NCI-H774 (cell line): ENCODE measurements around the gene SCN5A.

Experiments
- DNase-seq: peaks from one replicate; lab custom pipeline; 2025; lab: John Stamatoyannopoulos, UW

SCN5A gene

DNA sequence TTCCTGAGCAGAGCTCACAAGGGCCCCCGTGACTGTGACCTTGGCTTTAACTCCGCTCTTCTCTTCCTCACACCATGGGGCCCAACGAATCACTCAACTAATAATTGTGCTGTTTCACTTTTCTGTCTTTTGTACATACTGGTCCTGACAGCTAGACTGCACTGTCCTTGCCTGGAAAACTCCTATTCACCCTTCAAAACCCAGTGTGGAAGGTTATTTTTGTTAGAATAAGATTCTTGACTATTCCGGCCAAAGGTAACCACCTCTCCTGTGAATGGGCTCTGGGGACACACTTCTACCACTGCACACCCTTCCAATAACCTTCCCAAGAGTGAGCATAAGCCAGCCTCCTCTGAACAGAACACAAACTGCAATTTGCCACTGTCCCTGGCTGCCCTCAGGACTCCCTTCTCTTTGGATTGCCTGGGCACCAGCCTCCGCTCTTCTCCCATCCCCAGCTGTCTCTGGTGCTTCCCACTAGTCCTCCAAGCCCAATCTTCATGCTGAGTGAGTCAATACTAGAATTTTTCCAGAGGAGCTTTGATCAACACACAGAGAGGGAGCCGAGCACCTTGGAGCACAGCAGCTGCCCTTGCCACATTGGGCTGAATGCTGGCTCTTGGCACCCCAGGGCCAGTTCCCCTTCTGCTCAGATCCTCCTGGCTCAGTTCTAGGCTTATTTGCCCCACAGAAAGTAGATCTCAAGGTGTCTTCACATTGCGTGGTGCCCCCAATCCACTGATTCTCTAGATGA is 2.1 kb downstream of the SCN5A start:
- no peak for DNase-seq

DNA sequence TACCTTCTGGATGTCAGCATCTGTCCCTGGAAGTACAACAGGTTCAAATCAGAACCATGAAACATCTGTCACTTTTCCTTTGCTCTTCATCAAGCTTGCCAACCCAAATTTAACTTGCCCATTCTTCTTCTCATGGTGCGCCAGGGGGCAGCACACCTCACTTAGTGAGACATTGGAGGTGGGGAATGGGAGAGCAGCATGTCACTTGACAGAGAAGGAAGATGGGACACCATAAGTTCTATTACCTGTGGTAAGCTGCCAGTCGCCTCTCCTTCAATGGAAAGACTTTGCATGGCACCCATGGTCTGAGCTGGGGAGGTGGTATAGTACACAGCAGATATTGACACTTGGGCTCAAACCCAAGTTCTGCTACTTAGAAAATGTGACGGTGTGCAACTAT is 2.9 kb downstream of the SCN5A start:
- no peak for DNase-seq

DNA sequence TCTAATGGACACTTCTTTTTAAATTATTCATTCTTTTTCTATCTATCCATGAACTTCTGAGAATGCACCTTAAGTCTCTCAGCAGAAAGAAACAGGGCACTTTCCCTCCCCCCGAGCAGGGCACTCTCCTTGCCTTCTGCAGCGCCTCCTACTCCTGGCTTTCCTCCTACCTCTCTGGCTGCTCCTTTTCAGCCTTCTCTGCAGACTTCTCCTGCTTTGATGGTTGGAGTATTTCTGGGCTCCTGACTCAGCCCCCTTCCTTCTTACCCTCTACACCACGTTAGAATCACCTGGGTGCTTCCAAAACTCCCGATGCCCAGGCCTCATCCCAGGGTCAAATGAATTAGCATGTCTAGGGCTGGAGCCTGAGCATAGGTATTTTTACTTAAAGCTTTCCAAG is 3.4 kb downstream of the SCN5A start:
- no peak for DNase-seq

DNA sequence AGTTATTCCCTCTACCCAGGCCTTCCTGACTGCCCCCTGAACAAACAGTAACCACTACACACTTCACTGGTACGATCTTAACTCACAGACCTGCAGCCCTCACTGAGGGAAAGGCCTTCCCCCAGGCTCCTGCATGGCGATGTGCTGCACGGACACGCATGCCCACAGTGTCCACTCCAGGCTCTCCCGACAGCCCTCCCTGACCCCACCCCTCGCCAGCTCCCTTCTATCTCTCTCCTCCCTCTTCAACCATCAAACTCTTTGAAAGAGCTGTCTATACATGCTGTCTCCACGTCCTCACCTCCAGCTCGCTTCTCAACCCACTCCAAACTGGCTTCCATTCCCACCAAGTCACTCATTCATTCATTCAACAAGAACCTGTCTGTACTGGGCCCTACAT is 3.9 kb downstream of the SCN5A start:
- no peak for DNase-seq

DNA sequence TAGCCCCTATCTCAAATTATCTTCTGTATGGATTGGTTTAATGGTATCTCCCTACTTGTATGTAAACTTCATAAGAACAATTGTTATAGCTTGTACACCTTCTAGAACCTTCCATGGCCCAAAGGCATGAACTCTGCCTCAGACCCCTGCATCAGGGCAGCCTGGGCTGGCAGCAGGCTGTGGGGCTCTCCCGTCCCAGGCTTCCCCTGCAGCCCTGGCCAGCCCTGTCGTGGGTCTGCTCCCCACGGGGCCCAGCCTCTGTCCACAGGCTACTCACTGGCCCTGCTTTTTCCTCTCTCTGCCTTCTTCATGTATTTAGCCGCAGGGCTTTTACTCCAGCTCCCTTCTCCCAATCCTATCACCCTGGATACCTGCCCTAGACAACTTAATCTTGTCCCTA is 4.4 kb downstream of the SCN5A start:
- DNase-seq: no peak

DNA sequence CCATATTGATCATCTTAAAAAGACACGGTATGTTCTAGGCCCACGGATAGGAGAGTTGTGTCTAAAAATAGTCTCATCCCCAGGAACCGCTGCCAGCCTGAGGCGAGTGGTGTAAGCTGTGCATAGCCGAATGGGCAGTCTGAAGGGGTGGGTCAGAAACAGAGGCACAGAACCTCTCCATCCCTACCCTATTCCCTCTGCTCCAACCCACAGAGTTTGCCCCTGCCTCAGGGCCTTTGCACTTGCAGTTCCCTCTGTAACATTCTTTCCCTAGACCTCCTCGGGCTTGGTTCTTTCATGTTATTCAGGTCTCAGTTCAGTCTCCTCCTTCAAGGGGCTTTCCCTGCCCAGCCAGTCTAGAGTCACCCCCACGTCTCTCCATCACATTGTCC is 4.8 kb downstream of the SCN5A start:
- DNase-seq: no peak

DNA sequence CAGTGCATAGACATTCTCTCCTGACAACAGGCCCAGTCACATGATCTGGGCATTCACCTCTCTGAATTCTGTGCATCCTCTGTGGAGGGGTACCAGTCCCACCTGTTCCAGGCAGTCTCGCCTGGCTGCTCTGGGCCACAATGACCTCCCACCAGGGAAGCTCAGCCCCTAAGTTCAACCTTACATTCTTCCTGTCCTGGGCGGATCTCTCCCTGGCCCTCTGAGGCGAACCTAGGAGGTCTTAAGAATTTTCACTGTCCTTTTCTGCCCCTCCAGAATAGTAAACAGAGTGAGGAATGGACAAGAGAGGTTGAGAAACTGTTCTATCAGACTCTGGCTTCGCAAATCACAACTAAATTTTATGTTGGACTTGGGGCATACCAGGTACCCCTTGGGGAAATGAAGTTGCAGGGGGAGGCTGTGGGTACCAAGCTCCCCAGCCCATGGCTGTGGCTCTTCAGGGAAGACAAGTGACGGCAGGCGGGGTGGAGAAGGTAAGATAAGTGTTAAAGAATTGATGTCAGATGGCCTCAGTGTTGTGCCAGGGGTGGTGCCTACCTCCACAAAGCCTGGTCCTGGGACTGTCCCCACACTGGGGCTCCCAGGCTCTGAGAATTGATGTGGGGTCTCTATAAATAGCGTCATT is 5.3 kb downstream of the SCN5A start:
- DNase-seq: no peak

DNA sequence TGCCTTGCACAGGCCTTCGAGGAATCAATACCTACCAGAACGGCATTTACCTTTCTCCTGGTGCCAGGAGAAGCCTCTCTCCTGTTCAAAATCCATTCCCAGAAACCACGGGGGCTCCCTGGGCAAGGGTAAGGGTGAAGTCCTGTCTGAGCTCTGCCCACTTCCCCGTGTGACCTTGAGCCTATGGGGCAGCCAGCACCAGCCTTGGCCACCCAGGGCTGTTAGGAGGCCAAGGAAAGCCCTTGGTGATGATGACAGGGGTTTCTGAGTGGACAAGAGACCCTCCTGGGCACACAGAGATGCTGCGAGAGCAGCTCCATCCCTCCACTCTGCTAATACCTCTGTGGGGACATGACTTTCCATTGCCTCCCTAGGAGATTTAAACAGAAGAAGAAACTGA is 5.9 kb downstream of the SCN5A start:
- DNase-seq: no peak

DNA sequence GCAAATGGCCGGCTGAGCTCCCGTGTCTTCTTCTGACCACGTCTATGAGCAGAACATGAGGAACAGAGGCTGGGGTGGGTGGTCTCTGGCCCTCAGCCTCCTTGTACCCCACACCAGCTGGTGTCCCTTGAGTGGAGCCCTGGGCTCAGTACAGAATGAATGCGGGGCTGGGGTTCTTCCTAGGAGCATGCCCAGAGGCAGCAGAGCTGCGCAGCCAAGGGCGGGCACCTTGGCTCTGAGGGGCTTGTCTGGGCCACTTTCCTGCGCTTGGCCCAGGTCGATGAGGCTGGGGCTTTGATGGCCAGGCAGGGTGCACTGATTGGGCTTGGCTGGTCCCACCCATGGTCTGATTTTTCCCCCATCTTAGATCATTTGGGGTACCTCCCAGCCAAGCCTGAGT is 6.4 kb downstream of the SCN5A start:
- DNase-seq: no peak

DNA sequence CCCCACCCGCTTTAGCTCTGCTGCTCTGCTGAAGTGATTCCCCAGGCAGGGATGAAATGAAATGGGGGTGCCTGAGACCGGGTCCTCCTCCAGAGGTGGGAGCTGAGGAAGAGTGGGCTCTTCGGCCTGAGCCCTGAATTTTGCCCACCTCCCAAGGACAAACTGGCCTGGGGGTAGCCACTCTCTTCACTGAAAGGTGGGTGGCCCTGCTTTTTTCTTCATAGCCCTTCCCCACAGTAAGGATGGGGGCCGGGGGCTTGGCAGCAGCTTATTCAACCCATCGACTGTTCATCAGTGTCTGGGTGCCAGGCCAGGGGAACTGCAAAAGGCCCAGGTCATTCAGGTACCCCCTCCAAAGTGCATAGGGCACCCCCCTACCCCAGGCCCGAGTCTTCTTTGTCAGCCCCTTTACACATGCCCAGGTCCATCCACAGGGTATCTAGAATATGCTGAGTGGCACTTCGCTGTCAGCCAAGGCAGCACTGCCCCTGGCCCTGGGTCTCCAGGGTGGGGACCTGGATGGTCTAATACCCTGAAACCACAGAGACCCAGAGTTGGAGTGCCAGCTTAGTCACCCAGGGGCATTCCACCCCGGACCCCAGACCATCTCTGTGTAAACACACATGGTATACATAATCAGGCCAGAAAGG is 7.9 kb downstream of the SCN5A start:
- no peak for DNase-seq

DNA sequence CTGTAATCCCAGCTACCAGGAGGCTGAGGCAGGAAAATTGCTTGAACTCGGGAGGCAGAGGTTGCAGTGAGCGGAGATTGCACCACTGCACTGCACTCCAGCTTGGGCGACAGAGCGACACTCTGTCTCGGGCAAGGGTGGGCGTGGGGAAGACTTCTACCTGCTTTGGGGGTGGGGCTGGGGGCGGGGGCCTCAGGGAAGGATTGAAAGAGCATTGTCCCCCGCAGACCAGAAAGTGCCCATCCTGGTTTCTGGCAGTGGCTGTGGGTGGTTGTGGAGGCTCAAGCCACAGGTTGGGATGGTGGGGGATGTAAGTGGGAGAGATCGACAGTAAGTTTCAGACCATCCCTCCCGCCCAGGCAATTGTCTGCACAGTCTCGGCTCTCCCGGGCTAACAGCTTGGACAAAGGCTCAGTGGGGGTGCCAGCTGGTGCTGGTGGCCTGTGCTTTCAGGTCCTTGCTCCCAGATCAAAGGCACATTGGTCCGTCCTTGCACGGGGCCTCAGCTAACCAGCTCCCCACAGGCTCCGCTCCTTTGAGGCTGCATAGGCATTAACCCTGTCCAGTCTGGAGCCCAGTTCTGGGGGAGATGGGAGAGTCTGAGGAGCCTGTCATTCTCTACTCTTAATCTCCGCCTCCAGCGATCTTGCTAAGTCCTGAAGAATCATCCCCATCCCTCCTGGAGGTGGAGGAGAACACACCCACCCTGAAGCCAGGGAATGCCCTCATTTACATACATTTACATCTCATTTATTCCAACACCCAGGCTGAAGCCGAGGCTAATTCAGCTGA is 8.6 kb downstream of the SCN5A start:
- no peak for DNase-seq

DNA sequence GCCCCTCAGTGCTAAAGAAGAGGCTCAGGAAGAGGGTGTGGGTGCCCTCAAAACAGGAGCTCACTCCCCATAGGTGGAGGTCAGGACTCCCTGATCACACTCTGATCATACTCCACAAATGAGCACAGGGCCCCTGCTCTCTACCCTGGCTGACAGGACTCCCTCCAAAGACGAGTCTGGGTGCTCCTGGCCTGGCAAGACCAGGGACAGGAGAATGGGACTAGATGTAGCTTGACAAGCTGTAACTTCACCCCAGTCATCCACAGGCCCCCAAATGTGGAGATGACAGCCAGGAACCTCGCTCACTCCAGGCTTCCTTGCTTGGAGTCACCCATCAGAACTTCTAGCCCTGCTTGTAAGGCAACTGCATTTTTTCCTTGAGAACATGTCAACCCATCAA is 11.1 kb downstream of the SCN5A start:
- no peak for DNase-seq

DNA sequence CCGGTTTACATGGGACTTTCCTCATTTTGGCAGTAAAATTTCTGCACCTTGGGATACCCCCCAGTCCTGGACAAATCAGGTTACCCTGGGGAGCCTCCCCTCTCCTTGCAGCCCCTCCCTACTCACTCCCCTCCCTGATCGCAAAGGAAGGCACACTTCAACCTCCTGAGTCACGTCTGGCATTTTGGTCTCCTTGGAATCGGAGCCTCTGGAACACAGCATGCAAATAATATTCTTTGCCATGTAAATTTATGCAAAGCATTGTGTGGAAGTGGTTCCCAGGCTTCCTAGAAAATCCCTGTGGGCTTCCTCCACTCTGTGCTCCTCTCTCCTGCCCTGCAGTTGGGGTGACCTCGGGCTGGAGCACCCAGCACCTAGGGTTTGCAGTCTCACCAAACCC is 11.6 kb downstream of the SCN5A start:
- DNase-seq: no peak

DNA sequence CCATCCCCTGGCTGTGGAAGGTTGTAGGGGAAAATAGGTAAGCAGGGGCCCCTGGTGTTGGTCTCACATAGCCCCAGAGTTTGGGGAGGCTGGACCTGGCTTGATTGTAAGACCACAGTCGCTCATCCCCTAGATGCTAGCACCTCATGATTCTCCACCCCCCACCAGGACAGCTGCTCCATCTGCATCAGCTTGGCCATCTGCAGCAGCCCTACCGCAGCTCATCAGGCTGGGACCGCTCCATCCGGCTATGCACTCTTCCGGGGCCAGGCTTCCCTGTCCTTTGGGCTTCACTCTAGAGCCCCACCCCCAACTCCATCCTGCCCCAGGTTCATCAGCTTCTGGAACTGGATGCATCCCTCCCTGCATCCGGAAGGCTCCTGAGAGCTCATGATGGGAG is 12.6 kb downstream of the SCN5A start:
- DNase-seq: no peak

DNA sequence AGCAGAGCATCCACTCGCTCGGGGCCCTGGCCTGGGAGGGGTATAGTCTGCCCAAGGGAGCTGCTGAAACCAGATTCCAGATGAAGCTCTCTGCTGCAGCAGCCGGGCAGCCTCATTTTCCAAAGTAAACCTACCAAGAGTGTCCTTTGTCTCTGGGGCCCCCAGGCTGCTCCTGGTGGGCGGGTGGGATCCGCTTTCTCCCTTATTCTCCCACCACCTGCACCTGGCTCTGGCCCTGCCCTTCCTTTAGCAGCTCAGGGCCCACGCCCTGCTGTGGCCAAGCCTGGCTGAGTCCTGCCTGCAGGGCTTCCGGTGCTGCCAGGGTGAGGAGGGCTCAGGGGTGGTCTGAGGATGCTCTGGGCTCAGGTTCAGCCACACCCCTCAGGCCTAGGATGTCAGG is 13.0 kb downstream of the SCN5A start:
- no peak for DNase-seq

DNA sequence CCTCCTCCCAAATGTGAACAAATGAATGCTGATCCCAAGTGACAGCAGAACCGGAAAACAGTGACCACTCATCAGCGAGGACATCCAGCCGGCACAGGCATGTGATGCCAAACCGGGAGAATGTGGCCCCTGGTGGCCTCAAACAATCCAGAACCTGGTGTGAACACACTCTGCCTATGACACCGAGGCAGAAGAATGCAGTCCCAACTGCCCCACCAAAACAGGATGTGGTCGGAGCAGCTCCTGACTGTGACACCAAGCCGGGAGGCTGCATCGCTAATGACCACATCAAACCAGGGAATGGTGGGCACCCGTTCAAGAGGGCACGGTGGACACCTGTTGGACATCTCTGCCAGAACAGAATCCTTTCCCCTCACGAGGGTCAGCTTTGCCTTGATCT is 15.4 kb downstream of the SCN5A start:
- no peak for DNase-seq

DNA sequence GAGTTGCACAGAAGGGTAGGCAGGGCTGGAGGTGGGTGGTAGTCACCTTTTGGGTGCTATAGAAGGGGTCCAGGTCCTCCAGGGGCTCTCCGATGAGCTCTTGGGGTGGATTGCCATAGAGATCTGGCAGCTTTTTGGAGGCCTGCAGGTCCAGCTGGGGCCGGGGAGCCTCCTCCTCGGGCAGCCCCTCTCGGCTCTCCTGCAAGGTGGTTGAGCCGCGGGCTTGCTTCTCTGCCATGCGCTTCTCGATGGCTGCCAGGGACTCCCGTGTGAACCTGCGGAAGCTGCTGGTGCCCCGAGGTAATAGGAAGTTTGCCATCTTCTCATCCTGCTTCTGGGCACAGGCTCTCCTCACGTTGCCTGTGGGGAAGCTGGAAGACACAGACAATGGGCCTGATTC is 16.5 kb downstream of the SCN5A start:
- DNase-seq: no peak

DNA sequence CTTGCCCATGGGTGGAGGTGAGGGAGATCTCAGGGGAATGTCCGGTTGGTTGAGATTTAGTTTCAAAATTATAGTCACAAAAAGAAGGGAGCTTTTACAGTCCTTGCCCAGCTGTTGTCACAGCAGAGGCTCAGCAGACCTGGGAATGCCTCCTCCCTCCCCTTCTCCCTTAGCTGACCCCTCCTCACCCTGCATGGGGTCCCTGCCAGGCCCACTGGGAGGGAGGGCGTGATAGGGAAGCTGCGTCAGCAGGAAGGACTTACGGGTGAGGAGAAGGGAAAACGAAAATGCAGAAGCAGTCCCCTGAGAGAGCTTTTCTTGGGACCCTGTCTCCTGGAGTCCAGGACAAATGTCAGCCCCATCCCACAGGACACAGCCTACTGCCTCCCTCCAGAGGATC is 18.9 kb downstream of the SCN5A start:
- no peak for DNase-seq

DNA sequence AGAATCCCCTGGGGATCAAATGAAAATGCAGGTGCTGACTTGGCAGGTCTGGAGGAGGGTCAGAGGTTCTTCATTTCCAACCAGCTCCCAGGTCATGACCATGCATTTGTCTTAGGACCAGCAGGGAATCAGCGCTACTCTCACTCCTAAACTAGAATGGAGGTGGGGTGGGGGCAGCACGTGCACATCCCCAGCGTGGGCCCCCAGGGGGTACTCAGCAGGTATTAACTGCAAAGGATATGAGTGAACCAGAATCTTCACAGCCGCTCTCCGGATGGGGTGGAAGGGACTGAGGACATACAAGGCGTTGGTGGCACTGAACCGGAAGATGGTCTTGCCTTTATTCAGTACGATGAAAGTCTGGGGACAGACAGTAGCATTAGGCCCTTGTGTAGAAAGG is 19.4 kb downstream of the SCN5A start:
- DNase-seq: no peak

DNA sequence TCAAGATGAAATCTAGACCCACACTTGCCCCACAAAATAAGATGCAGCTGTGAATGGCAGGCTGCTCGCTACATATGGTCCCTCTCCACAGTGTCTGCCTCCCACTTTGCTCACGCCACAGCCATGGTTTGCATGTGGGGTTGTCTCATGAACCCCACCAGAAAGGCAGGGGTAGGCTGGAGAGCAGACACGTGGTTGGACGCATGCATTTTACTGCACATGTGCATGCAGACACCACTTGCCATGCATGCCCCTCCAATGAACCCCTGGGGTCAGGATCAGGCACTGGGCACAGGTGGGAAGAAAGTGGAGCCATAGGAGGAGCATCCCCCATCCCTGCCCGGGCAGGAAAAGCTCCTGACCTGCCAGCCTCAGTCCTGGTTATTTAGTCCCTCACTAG is 20.7 kb downstream of the SCN5A start:
- no peak for DNase-seq

DNA sequence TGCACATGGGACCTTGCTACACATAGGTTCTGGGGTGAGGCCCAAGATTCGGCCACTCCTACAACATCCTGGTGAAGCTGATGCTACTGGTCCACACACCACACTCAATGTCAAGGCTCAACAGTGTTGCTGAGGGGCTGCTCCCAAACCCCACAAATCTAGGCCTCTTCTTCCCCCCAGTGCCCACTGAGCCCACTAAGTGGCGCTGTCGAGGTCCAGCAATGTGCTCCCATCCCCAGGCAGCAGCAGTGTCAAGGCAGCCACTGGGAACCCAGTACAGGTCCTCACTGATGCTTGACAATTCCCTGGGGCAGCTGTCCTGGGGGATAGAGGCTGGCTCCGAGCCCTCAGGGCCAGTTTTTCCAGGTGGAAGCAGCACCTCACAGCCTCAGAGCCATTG is 21.5 kb downstream of the SCN5A start:
- DNase-seq: no peak

DNA sequence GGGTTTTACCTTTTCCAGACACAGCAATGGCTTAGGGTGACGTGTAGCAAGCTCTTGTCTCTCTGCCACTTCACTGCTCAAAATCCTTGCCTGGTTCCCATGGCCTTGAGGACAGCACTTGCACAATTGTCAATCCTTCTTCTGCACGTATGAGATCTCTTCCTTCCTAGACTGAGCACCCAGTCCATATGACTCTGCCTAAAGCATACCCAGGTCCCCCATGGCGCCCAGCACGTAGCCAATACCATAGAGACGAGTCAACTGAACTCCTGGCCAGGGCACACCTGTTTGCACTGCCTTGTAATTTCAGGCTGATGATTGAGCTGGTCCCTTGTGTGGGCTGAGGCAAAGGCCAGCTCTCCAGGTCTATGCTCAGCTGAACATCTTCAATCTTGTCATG is 23.3 kb downstream of the SCN5A start:
- DNase-seq: no peak

DNA sequence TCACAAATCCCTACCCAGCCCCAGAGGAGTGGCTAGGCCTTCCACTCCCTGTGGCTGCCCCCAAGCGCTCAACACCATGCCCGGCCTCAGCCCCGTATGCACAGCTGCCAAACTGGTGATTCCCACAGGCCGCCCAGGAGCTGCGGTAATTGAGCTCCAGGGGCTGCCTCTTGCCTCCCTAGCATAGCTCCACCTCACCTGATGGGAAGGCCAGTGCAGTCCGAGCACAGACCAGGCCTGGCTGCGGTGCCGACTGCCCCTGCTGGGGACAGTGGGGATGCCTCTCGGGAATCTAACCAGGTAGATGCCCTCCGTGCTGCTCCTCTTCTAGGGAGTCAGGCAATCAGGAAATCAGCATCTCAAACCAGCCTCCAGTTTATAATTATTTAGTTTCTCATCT is 25.9 kb downstream of the SCN5A start:
- DNase-seq: no peak
